Panc1 (cell line): Measurements from ENCODE around the gene KIF21B. TPM values are rescaled to one million over a fixed set of nuclear protein-coding genes. Genes with fewer than 3 reads are reported as not detected.

ENCODE experiments used
- ATAC-seq: fragments of 200-7000 bp; cut with Tn5 transposase; 2 replicates; pipeline ENCODE4 v1.9.1; 2020; ENCODE audit warnings: mild to moderate bottlenecking, moderate library complexity
- BruUV-seq: library from RNA; stranded (reverse); fragments of 400-500 nt; replicated peaks from 2 replicates; lab custom pipeline; 2021; lab: Mats Ljungman, UMichigan
- CTCF ChIA-PET: fragments of 300-600 bp; sonication (Branson Sonifier 250); formaldehyde crosslinking; loops from one replicate; lab custom pipeline; 2022; ENCODE audit warnings: antibody characterized with exemption; lab: Charles Lee
- POLR2A ChIA-PET: fragments of 300-600 bp; sonication (Branson Sonifier 250); formaldehyde crosslinking; loops from one replicate; lab custom pipeline; 2022; ENCODE audit warnings: antibody characterized with exemption; lab: Charles Lee
- DNase-seq: peaks from one replicate; pipeline ENCODE4 v3.0.0-alpha.2; 2010; ENCODE audit warnings: low read depth, low spot score
- H3K27ac ChIP-seq: 2 replicates; pipeline ENCODE4 v1.5.1; 2011; ENCODE audit warnings: mild to moderate bottlenecking, low read length, inconsistent platforms
- H3K27me3 ChIP-seq: fragments of 200-500 bp; sonication (Bioruptor generic); 2 replicates; pipeline ENCODE4 v1.6.0; 2014; ENCODE audit warnings: low read length, inconsistent platforms; ENCODE audit not compliant: control insufficient read depth, insufficient read depth
- H3K36me3 ChIP-seq: fragments of 200-500 bp; sonication (Bioruptor generic); 2 replicates; pipeline ENCODE4 v1.5.1; 2014; ENCODE audit warnings: inconsistent platforms, mild to moderate bottlenecking, low read length, moderate library complexity; ENCODE audit not compliant: control insufficient read depth, insufficient read depth
- H3K4me1 ChIP-seq: 2 replicates; pipeline ENCODE4 v1.5.1; 2011; ENCODE audit warnings: inconsistent platforms, mild to moderate bottlenecking, low read length, moderate library complexity; ENCODE audit not compliant: control insufficient read depth, insufficient read depth
- H3K4me3 ChIP-seq, 2 experiments: 2 replicates each; pipeline ENCODE4 v1.5.1; 2011 to 2012; ENCODE audit warnings: low read depth in 2 of 2, low read length in 2 of 2, mild to moderate bottlenecking in 2 of 2, inconsistent platforms in 1 of 2, moderate library complexity in 1 of 2
- H3K9me3 ChIP-seq: fragments of 200-500 bp; sonication (Bioruptor generic); 2 replicates; pipeline ENCODE4 v1.5.1; 2014; ENCODE audit warnings: low read depth, mild to moderate bottlenecking, inconsistent platforms, low read length, moderate library complexity; ENCODE audit not compliant: control insufficient read depth, insufficient read depth
- CTCF ChIP-seq: fragments of 450-650 bp; IDR thresholded peaks from 2 replicates; pipeline ENCODE4 v1.5.1; 2017; ENCODE audit warnings: mild to moderate bottlenecking
- POLR2AphosphoS5 ChIP-seq: IDR thresholded peaks from 2 replicates; pipeline ENCODE4 v1.6.1; 2012; ENCODE audit warnings: mild to moderate bottlenecking, low read depth, low read length, moderate library complexity
- REST ChIP-seq, 2 experiments: IDR thresholded peaks; 2 replicates each; pipeline ENCODE4 v1.6.1; 2011 to 2012; ENCODE audit warnings: low read depth in 2 of 2, control low read depth in 1 of 2, low read length in 1 of 2, mild to moderate bottlenecking in 1 of 2, moderate library complexity in 1 of 2; ENCODE audit not compliant: insufficient read depth in 1 of 2
- SIN3A ChIP-seq: IDR thresholded peaks from 2 replicates; pipeline ENCODE4 v1.6.1; 2012; ENCODE audit warnings: low read depth, mild to moderate bottlenecking, low read length, moderate library complexity, borderline replicate concordance; ENCODE audit not compliant: insufficient read depth
- TCF7L2 ChIP-seq: IDR thresholded peaks from 2 replicates; pipeline ENCODE4 v1.6.1; 2011; ENCODE audit warnings: mild to moderate bottlenecking, low read depth, low read length, inconsistent platforms
- in situ Hi-C: cut with HindIII; loops from 2 replicates; pipeline ENCODE4 v1.10.0; 2016; ENCODE audit warnings: low sequenced_read_pairs, low pct_unique_long_range_greater_than_20kb
- intact Hi-C: fragments of 100-400 bp; cut with micrococcal nuclease; formaldehyde crosslinking; loops from one replicate; pipeline ENCODE4 v1.10.0; 2022; ENCODE audit not compliant: unreplicated experiment
- total RNA-seq: library from RNA; stranded (reverse); gene quantifications from one replicate; pipeline ENCODE4 v1.2.1, GENCODE V29; 2021; ENCODE audit not compliant: unreplicated experiment

The KIF21B gene
- total RNA-seq, 1 experiment from 2014 or later = 0.46 TPM

DNA sequence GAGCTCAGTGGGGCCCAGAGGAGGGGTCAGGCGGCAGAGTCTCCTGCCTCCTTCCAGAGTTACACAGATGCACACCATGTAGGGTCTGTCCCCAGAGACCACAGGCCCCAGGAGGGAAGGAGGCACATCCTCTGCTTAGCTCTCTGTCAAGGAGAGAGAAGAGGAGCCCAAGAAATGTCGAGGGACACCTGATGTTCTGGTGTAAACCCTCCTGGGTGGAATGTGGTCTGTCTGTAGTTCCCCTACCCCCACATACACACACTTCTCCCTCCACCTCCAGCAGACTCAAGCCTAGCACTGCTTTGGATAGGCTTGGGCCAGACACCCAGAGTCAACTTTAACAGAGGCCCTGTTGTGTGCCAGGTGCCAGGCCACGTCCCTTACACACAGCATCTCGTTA, 34.2 kb downstream of the KIF21B start:
- no peak for ATAC-seq
- Histone ChIP-seq H3K4me1 (no peaks in the 10 kb centered on the region), H3K36me3 (no peaks in the 10 kb centered on the region), H3K27ac (no peak overlapping the region), H3K4me3 (no peak overlapping the region), H3K27me3 (no peaks in the 10 kb centered on the region; the same call in 1 of the 2 replicates), H3K9me3 (no peaks in the 10 kb centered on the region)
- ChIA-PET CTCF (interaction anchor here (0.5 to 1.6 kb wide), 2 partner anchors 10 to 367 kb away, joined by 4 to 8 read pairs; no protein-coding TSS in a partner anchor), POLR2A (no interaction called here)
- intact Hi-C loops (no loop called here), in situ Hi-C loops (no loop called here)
- BruUV-seq = no TSS peak
- DNase-seq = no peak
- no peak for TF ChIP-seq SIN3A
- no peak for TF ChIP-seq POLR2AphosphoS5
- TF ChIP-seq CTCF = no peak
- TF ChIP-seq TCF7L2 = no peak
- TF ChIP-seq REST (IDR thresholded peaks at IDR 0.05; ENCODE audit: insufficient read depth in 1 of 2, low read depth in 2 of 2, low read length in 1 of 2) = no peak

DNA sequence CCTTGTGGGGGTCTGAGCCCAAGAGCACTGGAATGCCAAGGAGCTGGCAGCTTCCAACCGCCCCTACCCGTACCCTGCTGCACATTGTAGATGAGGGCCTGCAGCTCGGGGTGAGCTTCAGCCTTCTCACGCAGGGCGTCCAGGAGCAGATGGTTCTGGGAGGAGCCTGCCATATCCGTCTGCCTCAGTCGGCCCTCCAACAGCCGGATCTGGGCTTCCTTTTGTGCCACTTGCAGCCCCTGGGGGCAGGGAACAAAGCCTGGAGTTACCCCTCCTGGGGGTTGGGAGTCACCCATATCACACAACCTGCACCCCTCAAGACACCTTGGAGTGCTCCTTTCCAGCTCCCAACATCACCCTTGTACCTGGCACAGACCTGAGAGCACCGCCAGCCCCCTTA, 34.8 kb downstream of the KIF21B start:
- no peak for TF ChIP-seq CTCF
- no peaks in the 10 kb centered on the region for H3K36me3 ChIP-seq
- DNase-seq (no peak), ATAC-seq (no peak)
- H3K9me3 ChIP-seq = no peaks in the 10 kb centered on the region
- POLR2A ChIA-PET = no interaction called here
- in situ Hi-C loops = no loop called here
- CTCF ChIA-PET = interaction anchor here (1.6 kb wide), 1 partner anchor 9 kb away, joined by 8 read pairs; no protein-coding TSS in a partner anchor
- BruUV-seq = no TSS peak
- intact Hi-C loops = no loop called here
- H3K4me3 ChIP-seq = no peak overlapping the region
- H3K27ac ChIP-seq = no peak overlapping the region
- H3K27me3 ChIP-seq = no peaks in the 10 kb centered on the region; the same call in 1 of the 2 replicates
- no peaks in the 10 kb centered on the region for H3K4me1 ChIP-seq
